HG03442 (cell line): Measurements from ENCODE around the gene SSR1.
"Not testable (repeated sequence)": the region's sequence is repeated elsewhere in the genome, so short reads cannot be mapped to it uniquely, and the experiment has no call there.

ENCODE experiments used
- ATAC-seq: cut with Tn5 transposase; IDR thresholded peaks from one replicate; pipeline ENCODE4 v1.9.1; 2021; ENCODE audit warnings: mild to moderate bottlenecking, moderate library complexity; ENCODE audit not compliant: unreplicated experiment

SSR1 gene

GRCh38 chr6:7319406-7319805, 6.4 kb upstream of the SSR1 start:
- ATAC-seq: not testable (repeated sequence)

- ATAC-seq: no peak
Measured at GRCh38 chr6:7317538-7317937, 4.5 kb upstream of the SSR1 start.

GRCh38 chr6:7316658-7317533, 3.9 kb upstream of the SSR1 start:
- no peak for ATAC-seq

DNA sequence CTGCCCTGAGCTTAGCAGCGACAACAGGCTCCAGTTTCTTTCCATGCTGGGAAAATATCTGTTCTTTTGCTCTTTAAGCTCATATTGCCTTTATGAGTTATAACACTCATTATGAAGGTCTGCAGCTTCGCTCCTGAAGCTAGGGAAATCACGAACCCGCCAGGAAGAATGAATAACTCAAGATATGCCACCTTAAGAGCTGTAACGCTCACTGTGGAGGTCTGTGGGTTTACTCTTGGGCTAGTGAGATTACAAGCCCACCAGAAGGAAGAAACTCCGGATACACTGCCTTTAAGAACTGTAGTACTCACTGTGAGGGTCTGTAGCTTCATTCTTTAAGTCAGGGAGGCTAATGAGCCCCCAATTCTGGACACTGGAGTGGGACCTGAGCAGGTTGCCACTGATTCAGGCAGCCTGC, 3.0 kb upstream of the SSR1 start:
- ATAC-seq: no peak

- ATAC-seq: not testable (repeated sequence)
Measured at GRCh38 chr6:7315087-7315947, 2.3 kb upstream of the SSR1 start.

- no peak for ATAC-seq
Measured at GRCh38 chr6:7314414-7314813, 1.4 kb upstream of the SSR1 start.

DNA sequence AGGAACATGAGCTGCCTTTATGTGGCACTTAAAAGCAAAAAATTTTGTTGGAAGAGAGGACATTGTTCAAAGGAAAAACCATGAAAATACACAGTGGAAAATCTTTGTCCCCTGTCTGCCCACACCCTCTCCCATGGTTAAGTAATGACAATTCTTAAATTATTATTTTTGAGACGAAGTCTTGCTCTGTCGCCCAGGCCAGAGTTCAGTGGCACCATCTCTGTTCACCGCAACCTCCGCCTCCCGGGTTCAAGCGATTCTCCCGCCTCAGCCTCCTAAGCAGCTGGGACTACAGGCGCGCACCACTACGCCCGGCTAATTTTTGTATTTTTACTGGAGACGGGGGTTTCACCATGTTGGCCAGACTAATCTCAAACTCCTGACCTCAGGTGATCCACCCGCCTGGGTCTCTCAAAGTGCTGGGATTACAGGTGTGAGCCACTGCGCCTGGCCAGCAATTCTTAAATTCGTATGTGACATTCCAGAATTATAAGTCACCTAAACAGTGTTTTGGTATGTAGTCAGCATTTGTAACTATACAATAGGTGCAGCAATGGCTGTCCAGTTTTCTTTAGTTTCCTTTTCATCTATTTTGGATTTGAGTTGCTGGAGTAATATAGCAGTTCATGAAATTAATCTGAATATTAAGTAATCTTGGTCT, 636 bp upstream of the SSR1 start:
- no peak for ATAC-seq

- no peak for ATAC-seq
Measured at GRCh38 chr6:7311917-7312615, 933 bp downstream of the SSR1 start.

GRCh38 chr6:7311176-7311575, 1.8 kb downstream of the SSR1 start:
- ATAC-seq: no peak

GRCh38 chr6:7309050-7309449, 3.9 kb downstream of the SSR1 start:
- ATAC-seq: no peak

GRCh38 chr6:7307533-7307932, 5.5 kb downstream of the SSR1 start:
- no peak for ATAC-seq

DNA sequence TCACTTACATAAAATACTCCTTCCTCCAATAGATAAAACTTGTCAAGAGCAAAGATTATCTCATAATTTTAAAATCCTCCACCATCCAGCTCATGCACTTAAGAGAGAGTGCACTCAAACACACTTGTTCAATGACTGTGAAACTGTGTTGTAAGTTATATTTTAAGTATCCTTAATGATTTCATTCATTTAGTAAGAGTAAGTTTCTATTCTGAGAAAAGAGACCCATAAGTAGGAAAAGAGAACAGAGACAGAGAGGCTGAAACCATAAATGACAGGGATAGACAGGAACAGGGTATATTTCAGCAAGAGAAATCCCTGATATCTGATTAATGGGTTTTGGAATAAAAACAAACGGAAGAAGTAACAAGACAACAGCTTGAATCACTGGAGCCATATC, 8.2 kb downstream of the SSR1 start:
- no peak for ATAC-seq

- no peak for ATAC-seq
Measured at GRCh38 chr6:7301702-7302101, 11.3 kb downstream of the SSR1 start.

DNA sequence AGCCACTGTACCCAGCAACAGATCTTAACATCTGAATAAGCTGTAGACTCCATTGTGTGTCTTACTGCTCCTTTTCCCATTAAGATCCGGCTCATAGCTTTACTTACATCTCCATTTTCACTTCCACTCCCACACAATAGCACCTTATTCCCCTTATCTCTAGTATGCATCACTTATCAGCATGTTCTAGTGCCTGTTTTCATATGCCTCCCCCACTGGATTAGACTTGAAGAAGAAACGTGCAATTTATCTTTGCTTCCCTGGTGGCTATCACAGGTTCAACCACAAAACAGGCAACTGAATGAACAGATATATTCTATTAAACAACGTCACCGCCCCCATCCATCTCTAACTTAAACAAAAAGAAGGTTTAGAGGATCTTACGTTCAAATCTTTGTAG, 12.1 kb downstream of the SSR1 start:
- ATAC-seq: no peak

DNA sequence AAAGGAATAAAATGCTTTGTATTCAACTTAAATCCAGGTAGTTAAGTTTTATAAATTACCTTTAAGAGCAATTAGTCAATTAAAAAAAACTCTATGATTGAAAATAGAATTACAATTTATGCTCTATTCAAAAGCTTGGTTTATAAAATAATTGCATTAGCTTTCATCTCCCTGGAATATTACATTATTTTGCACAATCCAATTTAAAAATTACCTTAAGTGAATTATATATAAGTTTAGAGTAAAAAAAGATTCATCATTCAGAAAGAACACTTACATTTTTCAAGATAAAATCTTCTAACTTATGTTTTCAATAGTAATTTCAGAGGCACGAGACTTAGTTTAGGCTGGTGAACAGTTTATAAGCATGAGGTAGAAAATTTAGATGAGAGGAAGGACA, 14.9 kb downstream of the SSR1 start:
- ATAC-seq: no peak

- no peak for ATAC-seq
Measured at GRCh38 chr6:7296602-7297001, 16.4 kb downstream of the SSR1 start.

- no peak for ATAC-seq
Measured at GRCh38 chr6:7295916-7296315, 17.1 kb downstream of the SSR1 start.

DNA sequence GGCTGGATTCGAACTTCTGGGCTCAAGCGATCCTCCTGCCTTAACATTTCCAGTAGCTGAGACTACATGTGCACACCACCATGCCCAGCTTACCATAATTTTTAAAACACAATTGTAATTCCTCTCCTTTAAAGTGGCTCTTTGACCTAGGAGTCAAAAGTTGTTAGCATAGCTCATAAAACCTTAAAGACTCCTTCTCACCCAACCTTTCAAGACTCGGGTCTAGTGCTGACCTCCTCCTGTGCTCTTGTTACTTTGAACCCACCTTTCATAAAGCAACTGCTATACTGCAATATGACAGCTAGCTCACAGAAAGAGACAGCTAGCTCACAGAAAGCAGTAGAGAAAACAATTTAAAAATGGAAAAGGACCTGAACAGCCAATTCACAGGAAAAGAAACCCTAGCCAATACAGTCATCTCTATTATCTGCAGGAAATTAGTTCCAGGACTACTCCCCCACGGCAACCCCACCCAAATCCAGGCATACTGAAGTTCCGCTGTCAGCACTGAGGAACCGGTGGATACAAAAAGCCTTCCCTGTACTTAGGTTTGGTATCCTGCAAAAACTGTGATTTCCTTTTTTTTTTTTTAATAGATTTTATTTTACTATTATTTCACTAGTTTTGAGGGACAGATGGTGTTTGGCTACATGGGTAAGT, 20.3 kb downstream of the SSR1 start:
- no peak for ATAC-seq

DNA sequence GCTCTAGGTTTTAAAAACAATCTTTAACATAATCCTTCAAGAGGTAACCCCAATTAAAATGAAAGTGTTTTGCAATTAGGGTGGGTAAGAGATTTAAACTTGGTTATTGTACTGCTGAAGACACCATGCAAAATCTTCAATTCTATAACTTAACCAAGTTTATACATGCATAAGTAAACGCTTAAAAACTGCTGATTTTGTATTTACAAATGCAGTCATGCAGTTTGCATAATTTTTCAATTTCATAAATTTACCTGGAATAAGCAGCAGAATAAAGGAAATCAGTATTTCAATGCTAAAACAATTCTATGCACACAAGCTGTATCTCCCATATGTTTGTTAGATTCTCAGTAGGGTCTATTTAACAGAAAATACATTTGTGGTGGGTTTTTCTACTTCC, 22.9 kb downstream of the SSR1 start:
- no peak for ATAC-seq

DNA sequence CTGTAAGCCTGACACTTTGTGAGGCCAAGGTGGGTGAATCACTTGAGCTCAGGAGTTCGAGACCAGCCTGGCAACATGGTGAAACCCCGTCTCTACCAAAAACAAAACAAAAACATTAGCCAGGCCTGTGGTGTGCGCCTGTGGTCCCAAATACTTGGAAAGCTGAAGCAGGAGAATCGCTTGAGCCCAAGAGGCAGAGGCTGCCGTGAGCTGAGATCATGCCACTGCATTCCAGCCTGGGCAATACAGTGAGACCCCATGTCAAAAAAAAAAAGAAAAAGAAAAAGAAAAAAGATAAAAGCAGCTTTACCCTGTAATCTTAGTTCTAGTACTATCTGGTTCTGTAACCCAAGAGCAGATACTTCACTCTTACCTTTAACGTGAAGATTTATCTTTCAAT, 27.6 kb downstream of the SSR1 start:
- ATAC-seq: no peak
